ENCODE measurements around the gene DPF3.

DPF3 gene

DNA sequence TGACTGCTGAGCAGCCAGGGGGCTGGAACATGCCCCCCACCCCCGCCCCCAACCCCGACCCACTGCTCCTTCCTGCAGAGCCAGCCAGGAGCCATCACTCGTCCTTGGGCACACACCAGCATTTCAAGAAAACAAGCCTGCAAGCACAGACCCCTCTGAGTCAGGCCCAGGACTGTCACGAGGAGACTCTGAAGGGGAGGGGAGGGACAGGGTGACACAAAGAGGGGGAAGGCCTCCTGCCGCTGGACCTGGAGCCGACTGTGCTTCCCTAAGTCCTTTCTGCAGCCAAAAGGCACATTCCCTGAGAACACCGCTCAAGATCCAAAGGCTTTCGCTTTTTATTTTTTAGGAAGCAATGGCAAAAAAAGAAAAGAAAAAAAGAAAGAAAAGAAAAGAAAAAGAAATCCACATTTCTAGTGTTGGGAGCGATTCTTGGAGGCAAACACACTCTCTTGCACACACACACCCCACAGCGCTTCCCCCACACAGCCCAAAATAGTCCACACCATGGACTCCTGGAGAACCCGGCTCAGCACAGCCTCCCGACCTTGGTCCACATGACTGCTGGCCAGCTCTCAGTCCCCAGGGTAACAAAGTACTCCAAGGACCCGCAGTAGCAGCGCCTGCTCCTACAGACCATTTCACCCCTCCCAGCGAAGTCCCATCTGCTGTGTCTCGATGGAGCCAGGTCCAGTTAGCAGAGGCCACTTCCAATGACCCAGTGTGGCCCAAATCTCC, 101.7 kb downstream of the DPF3 start:
- DNase-seq, result no peak

DNA sequence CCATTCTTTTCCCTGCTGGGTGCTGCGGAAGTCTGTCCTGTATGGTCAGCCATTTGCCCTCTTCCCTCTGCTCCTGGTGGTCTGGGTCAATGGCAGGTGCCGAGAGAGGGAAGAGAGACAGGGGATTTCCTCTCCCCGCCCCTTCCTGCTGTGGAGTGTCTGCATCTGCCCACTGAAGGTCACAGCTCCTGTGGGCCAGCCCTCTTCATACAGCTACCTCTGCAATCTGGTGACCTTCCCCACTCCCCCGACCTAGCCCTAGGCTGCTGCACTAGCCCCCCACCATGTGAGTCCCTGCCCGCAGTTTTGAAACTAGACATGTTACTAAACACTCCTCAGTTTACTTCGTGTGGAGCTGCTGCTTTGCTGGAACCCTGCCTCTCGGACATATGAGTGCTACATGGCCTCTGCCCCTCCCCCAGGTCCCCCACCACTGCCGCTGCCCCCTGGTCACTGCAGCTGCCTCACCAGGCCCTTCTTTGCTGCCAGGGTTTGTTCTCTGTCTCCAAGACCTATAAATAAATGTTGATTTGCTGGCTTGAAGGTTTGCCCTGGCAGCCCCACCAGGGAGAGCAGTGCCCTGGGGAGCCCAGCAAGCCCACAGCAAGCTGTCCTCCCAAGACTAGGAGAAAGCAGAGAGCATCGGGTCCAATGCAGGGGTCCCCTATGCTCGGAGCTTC, 102.9 kb downstream of the DPF3 start:
- DNase-seq, result no peak

DNA sequence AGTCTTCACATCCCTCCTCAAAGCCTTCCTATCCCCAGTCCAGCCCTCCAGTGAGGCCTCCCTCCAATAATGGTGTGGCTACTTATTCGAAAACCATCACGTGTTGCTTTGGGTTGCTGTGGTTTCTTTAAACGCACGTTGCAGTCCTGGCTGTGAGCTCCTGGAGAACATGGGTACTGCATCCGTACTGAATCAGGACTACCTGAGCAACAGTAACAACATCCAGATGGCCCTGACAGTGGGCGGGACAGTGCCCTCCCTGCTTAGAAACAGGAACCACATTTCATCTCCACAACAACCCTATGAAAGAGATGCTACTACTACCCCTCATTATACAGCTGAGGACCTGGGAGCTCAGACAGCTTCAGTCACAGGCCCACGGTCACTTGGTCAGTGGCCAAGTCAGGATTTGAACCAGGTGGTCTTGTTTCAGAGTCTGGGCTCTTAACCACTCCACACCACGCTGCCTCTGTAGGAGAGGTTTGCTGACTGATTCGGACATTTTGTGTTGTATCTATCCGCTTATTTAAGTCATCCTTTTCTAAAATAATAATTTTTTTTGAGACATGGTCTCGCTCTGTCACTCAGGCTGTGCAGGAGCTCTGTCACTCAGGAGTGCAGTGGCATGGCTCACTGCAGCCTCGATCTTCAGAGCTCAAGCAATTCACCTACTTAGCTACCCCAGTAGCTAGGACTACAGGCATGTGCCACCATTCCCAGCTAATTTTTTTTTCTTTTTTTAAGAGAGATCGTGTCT, 104.8 kb downstream of the DPF3 start:
- no peak for DNase-seq

DNA sequence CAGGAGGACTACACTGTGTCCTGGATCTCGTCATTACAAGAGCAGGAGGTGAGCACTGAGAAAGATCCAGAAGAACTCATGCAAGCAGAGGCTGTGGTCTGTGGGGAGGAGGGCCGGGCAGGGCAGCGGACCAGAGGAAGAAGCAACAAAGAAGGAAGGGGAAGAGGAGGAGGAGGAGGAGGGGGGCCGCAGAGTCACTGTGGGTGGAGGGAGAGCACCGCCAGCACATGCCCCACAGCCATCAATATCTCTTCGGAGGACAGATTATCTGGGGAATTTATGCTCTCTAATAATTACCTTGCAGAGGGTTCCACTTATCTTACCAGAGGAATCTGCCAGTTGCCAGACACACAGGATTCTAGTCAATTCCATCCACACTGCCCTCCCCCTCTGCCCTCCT, 105.6 kb downstream of the DPF3 start:
- DNase-seq, result no peak

DNA sequence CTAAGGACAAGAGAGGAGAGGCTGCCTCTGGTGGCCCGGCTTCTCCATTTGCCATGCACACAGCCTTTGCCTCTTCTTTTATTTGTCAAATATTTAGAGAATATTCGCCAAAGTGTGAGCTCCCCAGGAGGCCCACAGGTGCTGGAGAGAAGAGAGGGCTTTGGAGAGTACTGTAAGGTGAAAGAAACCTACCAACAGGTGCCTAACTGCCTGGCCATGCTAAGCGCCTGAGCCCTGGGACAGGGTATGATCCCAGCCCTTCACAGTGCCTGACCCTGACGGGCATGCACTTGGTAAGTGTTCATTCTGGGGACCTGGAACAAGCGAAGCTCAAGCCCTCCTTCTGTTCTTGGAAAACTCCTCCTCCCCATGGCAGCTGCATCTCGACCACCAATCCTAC, 106.1 kb downstream of the DPF3 start:
- no peak for DNase-seq

DNA sequence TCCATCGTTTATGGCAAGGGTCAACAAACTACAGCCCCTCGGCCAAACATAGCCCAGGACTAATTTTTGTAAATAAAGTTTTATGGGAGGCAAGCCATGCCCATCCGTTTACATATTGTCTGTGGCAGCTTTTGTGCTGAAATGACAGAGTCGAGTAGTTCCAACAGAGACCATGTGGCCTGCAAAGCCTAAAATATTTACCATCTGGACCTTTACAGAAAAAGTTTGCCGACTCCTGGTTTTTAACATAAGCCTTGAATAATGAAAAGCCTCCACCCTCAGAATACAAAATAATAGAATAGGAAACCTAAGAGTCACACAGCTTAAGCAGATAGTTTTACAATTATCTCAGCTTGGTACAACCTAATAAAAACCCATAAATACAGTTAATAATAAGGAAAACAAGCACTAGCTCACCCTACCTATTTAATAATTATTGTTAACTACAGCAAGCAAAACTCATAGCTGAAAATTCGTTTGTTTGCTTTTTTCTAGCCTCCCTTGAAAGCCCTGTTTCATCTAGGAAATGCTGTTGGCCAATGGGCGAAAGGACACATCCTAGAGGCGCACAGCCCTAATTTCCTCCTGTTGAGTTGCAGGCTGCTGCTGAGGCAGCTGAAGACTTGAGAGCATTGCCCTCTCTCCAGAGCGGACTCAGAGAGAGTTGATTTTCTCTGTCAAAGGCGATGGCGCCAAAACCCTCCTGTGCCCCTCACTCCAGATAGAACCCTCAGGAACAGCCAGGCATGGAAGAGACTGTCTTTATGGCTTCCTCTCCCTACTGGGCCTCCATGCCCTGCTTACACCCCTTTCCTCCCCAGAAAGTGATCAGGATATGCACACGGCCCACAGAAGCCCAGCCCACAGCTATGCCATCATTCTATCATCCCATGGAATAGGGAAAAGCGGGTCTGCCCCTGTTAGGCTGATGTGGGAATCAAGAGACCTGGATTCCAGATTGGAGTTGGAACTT, 107.2 kb downstream of the DPF3 start:
- DNase-seq, result no peak

DNA sequence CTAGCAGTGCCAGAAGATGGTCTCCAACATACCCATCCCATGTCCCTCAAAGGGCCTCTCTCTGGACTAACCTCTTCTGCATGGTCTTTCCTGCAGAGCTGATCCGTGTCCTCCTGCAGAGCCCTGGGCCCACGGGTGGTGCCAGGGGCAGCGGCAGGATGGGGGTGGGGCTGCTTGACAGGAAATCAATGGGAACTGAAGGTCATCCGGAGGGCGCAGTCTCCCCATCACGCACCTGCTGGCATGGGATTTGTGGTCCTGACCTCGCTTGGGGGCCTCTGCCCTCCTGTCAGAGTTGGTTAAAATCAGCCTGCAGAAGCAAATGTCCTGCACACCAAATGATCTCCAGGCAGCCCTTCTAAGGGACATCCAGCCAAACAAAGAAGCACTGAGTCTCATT, 110.2 kb downstream of the DPF3 start:
- no peak for DNase-seq

DNA sequence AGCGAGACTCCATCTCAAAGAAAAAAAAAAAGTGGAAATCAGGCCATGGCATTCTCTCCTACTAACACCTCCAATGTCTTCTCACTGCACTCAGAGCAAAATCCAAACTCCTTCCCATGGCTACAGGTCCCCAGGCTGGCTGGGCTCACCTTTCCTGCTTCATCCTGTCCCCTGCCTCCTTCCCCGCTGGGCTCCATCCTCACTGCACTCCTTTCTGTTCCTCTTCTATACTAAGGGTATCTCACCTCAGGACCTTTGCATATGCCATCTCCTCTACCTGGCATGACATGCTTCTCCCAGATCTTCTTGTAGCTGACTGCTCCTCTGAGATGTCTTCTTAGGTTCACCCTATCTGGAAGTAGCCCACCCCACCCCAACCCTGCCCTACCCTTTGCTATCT, 111.1 kb downstream of the DPF3 start:
- no peak for DNase-seq

DNA sequence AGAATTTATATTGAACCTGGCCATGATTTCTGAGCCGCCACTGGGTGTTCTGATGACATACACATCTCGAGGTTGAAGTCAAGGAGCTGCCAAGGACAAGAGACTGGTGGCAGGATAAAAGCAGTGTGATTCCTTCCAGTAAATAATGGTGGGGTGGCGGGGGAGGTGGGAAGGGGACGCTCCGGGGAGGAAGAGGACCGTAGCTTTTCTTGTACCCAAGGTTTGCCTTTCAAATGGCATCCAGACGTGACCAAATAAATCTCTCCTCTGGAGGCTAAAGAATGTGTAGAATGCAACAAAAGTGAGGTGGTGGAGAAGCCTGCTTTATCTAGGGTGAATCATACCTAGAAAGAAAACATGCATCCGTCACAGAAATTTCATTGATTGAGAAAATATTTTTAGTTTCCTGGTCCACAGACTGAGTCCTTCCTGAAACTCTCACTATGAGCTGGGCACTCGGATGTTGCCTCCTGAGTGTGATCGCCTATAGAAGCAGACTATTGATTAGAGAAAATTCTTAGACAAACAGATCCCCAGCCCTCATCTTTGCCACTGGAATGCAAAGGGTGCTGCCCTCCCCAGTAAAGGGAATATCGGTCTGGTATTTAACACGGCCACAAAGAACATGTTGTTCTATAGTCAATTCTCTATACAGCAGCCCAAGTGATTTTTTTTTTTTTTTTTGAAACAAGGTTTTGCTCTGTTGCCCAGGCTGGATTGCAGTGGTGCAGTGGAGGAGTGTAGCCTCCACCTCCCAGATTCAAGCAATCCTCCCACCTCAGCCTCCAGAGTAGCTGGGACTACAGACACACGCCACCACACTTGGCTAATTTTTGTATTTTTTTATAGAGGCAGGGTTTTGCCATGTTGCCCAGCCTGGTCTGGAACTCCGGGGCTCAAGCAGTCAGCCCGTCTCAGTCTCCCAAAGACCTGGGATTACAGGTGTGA, 112.1 kb downstream of the DPF3 start:
- DNase-seq, result no peak

DNA sequence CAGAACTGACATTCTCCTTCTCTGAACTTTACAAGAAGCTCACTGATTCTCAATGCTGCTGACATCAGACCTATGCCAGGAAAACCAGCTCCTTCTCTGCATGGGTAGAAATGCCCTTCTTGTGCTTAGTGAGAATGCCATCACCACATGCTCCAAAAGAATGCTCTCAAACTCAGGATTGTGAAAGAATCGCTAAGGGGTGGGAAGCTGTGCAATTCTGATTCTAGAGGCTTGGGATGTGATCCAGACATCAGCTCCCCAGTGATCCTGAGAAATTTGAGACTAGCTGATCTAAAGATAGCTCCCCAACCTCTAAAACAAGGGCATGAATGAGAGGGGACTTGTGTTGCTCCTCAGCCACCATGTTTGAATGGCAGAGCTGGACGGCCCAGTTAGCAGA, 113.2 kb downstream of the DPF3 start:
- no peak for DNase-seq

DNA sequence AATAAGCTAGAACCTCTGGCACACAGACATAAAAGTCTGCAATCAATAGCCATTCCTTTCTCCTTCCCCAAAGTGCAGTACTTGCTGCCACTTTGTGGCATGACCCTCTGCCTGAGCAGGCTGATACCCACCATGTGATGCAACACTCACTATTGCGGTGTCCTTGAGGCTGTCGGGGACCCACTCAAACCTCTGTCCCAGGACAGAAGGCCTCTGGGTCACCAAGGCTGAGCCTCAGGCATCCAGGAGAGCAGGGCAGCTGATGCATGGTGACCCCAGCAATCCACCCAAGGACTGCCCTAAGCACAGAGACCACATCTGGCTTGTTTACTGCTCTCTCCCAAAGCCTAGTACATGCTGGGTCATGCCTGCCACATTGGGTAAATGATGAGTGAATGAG, 114.2 kb downstream of the DPF3 start:
- DNase-seq, result no peak

DNA sequence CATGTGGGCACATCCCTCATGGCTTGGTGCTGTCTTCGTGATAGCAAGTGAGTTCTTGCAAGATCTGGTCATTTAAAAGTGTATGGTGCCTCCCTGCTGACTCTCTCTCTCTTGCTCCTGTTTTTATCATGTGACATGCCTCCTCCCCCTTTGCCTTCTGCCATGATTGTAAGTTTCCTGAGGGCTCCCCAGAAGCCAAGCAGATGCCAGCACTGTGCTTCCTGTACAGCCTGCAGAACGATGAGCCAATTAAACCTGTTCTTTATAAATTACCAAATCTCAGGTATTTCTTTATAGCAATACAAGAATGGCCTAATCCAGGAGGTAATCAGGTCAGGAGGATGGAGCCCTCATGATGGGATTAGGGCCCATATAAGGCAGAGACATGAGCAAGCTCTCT, 116.3 kb downstream of the DPF3 start:
- no peak for DNase-seq

DNA sequence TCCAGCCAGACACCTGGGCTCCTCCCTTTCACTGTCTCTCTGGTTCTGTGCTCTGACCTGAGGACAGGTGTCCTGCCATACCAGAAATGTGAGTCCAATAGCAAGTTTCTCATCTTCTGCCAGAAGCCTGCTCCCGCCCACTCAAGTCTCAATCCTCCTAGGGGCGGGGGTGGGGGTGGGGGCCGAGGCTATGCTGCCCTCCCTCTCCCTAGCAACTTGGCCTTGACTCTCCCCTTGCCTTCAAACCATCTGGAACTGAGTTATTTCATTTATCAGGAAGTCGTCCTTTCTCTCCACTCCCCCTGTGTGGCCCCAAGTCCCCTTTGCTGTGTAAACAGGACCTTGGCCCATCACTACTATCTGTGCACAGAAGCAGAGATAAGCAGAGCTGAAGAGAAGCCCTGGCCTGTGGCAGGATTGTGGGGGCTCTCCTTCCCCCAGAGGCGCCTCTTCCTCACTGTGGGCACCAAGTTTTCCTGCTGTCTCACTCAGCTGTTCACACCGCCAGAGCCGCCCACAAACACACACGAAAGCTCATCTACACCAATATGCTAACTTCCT, 117.1 kb downstream of the DPF3 start:
- DNase-seq, result no peak

DNA sequence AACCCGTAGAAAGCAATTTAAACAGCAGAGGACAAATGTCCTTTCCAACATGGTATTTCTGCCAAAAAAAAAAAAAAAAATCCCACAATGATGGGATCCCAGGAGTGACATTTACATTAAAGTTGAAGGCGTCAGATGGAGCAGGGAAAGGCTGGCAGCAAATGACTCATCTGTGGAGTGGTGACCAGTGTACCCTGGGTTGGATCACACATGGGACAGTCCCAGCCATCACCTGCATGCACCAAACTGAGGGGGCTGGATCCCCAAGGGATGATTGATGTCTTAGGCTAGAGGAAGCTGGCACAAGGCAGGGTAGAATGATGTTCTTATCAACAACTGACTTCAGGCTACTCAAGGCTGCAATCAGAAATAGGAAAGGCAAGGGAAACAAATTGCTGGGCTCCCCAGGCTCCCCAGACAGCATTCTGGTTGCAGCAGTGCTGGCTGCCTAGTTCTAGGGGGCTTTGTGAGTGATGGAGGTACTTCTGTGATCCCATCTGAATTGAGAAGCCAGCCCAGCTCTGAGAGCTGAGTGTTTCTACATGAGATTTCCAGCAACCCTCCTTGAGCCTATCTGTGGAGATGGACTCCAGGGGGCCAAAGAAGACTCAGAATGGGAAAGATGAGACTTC, 117.9 kb downstream of the DPF3 start:
- no peak for DNase-seq

DNA sequence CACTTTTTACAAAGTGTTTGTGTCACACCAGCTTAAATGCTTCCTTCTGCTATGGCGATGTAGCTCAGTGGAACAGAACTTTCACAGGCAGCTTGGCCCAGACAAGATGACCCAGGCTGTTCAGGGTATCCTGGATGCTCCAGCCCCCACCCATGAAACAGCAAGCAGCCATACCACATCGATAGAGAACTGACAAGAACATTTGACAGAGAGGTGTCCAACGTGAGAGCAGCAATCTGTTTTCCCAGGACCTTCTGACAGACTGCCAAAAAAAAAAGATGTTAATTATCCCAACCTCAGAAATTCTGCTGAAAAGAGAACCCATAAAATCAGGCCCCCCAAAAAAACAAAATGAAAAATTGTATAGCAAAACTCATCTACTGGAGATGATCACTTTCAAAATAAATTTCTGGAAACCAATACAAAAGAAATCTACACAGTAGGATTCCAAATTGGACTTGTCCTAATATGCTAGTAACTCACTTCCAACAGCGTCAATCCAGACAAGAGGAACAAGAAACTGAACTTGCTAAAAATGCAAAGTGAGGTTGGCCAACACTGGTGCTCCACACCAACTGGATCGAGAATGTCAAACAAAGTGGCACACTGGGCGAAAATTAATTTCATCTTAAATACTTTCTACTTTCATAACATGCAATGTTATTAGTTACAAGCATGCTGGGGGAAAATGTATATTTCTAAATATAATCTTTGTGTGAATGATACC, 118.8 kb downstream of the DPF3 start:
- no peak for DNase-seq

DNA sequence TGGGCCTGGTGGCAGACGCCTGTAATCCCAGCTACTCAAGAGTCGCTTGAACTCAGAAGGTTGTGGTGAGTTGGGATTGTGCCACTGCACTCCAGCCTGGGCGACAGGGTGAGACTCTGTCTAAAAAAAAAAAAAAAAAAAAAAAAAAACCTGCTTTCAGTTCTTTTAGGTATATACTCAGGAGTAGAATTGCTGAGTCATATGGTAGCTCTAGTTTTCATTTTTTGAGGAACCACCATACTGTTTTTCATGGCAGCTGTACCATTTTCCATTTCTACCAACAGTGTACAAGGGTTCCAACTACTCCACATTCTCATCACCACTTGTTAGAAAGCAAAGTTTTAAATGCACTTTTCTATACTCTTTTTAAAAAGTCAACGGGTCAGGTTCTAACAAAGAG, 119.8 kb downstream of the DPF3 start:
- no peak for DNase-seq

DNA sequence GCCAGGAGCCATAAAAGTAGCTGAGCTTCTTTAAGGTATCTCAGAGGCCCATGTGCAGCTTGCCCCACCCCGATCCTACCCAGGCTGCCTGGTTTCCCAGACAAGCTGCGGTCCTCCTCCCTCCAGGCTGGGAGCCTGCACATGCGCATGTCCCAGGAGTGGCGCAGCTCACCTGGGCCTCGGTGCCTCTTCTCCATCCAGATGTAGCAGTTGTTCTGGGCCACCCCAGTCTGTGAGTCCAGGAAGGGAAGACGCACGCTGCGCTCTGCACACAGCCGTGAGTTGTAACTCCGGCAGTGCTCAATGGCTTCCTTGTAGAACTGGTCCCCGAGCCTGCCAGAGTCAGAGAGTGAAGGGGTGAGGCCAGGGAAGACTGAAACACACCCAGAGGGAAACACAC, 122.3 kb downstream of the DPF3 start:
- no peak for DNase-seq

DNA sequence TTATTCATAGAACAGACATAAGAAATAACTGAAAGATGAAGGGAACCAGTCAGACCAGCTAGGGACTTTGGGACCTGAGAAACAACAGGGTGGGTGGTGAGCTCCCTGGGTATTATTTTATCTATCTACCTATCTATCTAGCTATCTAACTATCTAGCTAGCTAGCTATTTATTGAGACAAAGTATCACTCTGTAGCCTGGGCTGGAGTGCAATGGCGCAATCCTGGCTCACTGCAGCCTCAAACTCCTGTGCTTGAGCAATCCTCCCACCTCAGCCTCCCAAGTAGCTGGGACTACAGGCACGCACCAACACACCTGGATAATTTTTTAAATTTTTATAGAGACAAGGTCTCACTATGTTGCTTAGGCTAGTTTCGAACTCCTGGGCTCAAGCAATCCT, 127.6 kb downstream of the DPF3 start:
- DNase-seq, result no peak

DNA sequence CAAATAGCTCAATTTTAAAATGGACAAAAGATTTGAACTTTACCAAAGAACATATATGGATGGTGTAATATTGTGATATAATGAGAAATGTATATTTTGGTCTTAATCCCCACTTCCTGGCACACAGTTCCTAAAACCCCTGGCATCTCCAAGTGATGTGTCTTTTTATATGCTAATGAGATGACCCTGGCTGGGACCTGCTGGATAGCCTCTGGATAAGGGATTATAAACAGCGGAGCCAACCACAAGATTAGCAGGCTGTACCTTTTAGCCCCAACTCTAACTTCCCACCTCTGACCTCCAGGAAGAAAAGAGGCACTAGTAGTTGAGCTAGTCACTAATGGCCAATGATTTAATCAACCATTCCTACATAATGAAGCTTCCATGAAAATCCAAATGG, 130.0 kb downstream of the DPF3 start:
- no peak for DNase-seq

DNA sequence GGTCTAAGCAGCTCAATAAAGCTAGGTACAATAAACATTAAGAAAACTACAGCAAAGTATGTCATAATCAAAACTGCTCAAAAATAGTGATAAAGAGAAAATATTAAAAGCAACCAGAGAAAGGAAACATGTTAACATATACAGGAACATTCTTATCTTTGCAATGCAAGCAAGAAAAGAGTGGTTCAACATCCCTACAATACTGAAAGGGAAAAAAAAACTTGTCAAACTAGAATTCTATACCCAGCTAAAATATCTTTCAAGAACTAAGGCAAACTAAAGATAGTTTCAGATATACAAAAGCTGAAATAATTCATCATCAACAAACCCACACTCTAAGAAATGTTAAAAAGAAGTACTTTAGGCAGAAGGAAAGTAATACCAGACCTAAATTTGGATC, 134.2 kb downstream of the DPF3 start:
- DNase-seq, result no peak

All from activated CD4-positive, CD25-positive, alpha-beta regulatory T cell treated with anti-CD3 and anti-CD28 coated beads, Interleukin-2, amount 50 U/mL, for 72 hours (primary cell).